K562 (cell line): ENCODE data around the gene SIKE1.
"Not testable (repeated sequence)": the region's sequence is repeated elsewhere in the genome, so short reads cannot be mapped to it uniquely, and the experiment has no call there.

ENCODE experiments used
- ATF7 ChIP-seq: fragments of 450-650 bp; IDR thresholded peaks from 2 replicates; pipeline ENCODE4 v1.7.1; 2014; ENCODE audit warnings: mild to moderate bottlenecking, moderate library complexity
- CHCHD3 ChIP-seq: fragments of 250-450 bp; sonication (Bioruptor Pico); IDR thresholded peaks from 2 replicates; pipeline ENCODE4 v2.1.2; 2022; ENCODE audit warnings: mild to moderate bottlenecking
- ELF4 ChIP-seq: fragments of 450-650 bp; formaldehyde crosslinking; IDR thresholded peaks from 2 replicates; pipeline ENCODE4 v1.4.0; 2022; ENCODE audit warnings: missing genetic modification characterization
- ELK3 ChIP-seq: fragments of 450-650 bp; formaldehyde crosslinking; IDR thresholded peaks from 2 replicates; pipeline ENCODE4 v1.4.0; 2020; ENCODE audit warnings: mild to moderate bottlenecking
- ESRRA ChIP-seq: fragments of 450-650 bp; IDR thresholded peaks from 2 replicates; pipeline ENCODE4 v1.6.1; 2014; ENCODE audit warnings: low read depth, mild to moderate bottlenecking, moderate library complexity, borderline replicate concordance
- FOXA3 ChIP-seq, 2 experiments: fragments of 450-650 bp in 1 of 2; sonication (generic) in 1 of 2; formaldehyde crosslinking; IDR thresholded peaks in 1 of 2; conservative IDR thresholded peaks in 1 of 2; 2 replicates each; pipeline versions ENCODE4 v1.4.0 to v1.8.0; 2020 to 2022; ENCODE audit warnings: mild to moderate bottlenecking in 2 of 2, missing genetic modification reagents in 1 of 2
- HNRNPLL ChIP-seq: fragments of 200-400 bp; formaldehyde crosslinking; IDR thresholded peaks from 2 replicates; pipeline ENCODE4 v1.6.1; 2017; ENCODE audit warnings: low read length, low read depth, mild to moderate bottlenecking; ENCODE audit not compliant: poor library complexity, severe bottlenecking
- MYC ChIP-seq, 2 experiments: fragments of 250-450 bp in 1 of 2; sonication (Bioruptor Pico) in 1 of 2; IDR thresholded peaks; 2 replicates each; pipeline versions ENCODE4 v1.5.1 to v1.6.1; 2012 to 2021; ENCODE audit warnings: low read depth in 2 of 2, borderline replicate concordance in 1 of 2, improper control_type of control experiment in 1 of 2, low read length in 1 of 2, mild to moderate bottlenecking in 1 of 2, moderate library complexity in 1 of 2
- PRDM10 ChIP-seq: fragments of 450-650 bp; IDR thresholded peaks from 2 replicates; pipeline ENCODE4 v1.6.1; 2018; ENCODE audit not compliant: partially characterized antibody
- TRIM28 ChIP-seq: fragments of 450-650 bp; IDR thresholded peaks from 2 replicates; pipeline ENCODE4 v1.6.1; 2017
- ZFP1 ChIP-seq: fragments of 450-650 bp; formaldehyde crosslinking; IDR thresholded peaks from 2 replicates; pipeline ENCODE4 v1.4.0; 2020; ENCODE audit warnings: mild to moderate bottlenecking, mixed read lengths
- TF ChIP-seq, protein P1 (sequence below): IDR thresholded peaks from 2 replicates; pipeline ENCODE4 v1.6.1; 2012; ENCODE audit warnings: low read depth, low read length, improper control_type of control experiment, borderline replicate concordance

DNA sequence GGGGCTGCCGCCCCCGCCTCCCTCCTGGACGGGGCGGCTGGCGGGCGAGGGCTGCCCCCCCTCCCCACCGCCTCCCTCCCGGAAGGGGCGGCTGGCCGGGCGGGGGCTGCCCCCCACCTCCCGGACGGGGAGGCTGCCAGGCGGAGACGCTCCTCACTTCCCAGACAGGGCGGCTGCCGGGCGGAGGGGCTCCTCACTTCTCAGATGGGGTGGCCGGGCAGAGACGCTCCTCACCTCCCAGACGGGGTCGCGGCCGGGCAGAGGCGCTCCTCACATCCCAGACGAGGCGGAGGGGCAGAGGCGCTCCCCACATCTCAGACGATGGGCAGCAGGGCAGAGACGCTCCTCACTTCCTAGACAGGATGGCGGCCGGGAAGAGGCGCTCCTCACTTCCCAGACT, 24.0 kb upstream of the SIKE1 start:
- not testable (repeated sequence) for TF ChIP-seq MYC (IDR thresholded peaks at IDR 0.05; ENCODE audit: low read depth, low read length); MYC (CRISPR knock-in tag; IDR thresholded peaks at IDR 0.05; ENCODE audit: borderline replicate concordance, low read depth); FOXA3 (CRISPR knock-in tag; conservative IDR thresholded peaks at IDR 0.05 in 1 of 2, IDR thresholded peaks at IDR 0.05 in 1 of 2); HNRNPLL; ELK3 (CRISPR knock-in tag); TRIM28; ESRRA; ZFP1; ATF7; CHCHD3 (CRISPR knock-in tag); PRDM10; ELF4 (CRISPR knock-in tag)
- TF ChIP-seq, protein P1, sequence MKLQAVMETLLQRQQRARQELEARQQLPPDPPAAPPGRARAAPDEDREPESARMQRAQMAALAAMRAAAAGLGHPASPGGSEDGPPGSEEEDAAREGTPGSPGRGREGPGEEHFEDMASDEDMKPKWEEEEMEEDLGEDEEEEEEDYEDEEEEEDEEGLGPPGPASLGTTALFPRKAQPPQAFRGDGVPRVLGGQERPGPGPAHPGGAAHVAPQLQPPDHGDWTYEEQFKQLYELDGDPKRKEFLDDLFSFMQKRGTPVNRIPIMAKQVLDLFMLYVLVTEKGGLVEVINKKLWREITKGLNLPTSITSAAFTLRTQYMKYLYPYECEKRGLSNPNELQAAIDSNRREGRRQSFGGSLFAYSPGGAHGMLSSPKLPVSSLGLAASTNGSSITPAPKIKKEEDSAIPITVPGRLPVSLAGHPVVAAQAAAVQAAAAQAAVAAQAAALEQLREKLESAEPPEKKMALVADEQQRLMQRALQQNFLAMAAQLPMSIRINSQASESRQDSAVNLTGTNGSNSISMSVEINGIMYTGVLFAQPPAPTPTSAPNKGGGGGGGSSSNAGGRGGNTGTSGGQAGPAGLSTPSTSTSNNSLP: not testable (repeated sequence)
